ENCODE results near the gene UBQLN3.

Gene UBQLN3

DNA sequence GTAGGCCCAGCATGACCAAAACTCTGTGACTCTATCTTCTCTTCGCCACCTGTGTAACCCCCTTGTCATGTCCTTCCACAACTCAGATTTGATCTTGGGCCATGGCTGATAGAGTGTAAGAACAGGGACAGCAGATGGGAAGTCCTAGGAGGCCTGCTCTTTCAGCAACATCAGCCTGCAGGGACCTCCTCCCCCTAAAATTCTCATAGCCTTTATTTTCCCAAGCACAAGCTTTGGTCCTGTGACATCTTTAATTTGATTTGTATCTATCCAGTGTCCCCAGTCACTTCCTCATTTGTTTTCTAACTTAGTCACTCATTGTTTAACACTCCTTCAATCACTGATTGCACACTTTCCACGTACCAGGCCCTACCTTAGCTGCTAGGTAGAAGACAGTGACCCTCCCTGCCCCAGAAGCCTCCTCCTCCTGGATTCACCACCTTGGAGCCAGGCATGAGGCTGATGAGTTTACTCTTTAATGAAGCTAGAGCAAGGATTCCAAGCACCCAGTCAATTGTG, 5.3 kb downstream of the UBQLN3 start:
- no peak for DNase-seq

- no peak for DNase-seq
These were observed 9.4 kb downstream of the UBQLN3 start for GRCh38 chr11:5500393-5500801.

- no peak for DNase-seq
These were observed 10.1 kb downstream of the UBQLN3 start for GRCh38 chr11:5499671-5500070.

- DNase-seq: no peak
These were observed 20.0 kb downstream of the UBQLN3 start for GRCh38 chr11:5489576-5490357.

GRCh38 chr11:5488798-5489399, 20.9 kb downstream of the UBQLN3 start:
- DNase-seq: no peak

GRCh38 chr11:5488385-5488784, 21.4 kb downstream of the UBQLN3 start, which contains the start of gene OR52D1:
TSS of gene OR52D1 (plus strand) at chr11:5488685. CDS start at chr11:5488707, 22 bp downstream.
- DNase-seq: no peak

DNA sequence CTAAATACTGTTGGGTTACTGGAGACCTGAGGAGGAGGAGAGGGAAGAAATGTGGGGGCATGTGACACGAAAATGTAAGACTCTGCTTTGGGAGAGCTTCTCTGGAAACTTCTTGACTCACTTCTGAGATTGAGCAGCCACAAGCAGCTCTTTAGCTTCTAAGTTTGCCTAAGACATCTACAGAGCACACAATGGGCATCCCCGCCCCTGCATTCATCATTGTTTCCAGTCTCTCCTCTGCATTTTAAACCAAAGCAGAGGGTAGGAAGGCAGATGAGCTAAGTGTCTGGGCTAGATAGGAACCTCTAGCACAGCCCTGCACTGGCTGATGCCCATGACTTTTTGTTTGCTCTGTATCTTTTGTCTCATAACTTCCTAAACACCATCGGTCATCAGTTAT, 23.3 kb downstream of the UBQLN3 start:
- DNase-seq: no peak

DNA sequence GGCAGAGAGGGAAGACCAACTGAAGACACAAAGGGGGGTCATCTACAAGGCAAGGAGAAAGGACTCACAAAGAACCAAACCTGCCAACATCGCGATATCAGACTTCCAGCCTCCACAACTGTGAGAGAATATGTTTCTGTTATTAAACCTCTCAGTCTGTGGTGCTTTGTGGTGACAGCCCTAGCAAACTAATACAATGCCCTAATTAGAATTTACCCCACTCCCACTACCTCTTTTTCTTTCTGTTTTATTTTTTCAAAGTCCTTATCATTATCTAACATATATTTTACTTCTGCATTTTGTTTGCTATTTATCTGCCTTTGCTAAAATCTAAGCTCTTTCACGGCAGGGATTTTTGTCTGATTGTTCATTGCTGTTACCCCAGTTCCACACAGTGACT, 23.8 kb downstream of the UBQLN3 start:
- DNase-seq: no peak

- DNase-seq: peak; percentile 54
These were observed 33.5 kb downstream of the UBQLN3 start for GRCh38 chr11:5476186-5476819.

DNA sequence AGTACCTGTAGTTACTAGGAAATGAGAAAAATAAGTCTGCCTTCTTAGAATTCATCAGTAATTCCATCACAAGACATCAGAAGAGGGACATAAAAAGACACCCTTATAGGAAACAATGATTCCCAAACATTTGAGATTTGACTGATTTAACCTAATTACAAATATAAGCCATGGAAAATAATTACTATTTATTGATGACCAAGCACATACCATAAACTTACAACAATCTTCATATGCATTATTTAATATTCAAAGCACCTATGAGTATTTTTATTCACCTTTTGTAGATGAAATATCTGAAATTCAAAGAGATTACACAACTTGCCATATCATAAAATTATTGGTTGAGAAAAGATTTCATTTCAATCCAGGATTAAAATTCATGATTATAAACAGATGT, 35.8 kb downstream of the UBQLN3 start:
- no peak for DNase-seq

DNA sequence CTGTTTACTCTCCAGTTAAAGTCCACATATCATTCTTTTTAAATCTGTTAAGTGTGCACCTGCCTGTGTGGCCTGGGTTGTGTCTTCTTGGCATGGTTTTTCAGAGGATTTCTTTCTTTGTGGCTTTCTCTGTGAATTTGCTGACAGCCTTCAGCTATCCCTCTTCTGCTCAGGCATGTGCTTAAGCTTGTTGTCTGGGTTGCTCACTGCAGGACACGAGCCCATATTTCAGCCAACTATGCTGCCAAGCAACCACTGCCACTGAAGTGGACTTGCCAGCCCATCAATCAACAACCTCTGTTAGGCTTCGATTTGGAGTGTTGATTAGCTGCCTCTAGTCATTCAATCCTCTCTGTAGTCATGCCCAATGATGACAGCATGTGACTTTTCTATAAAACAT, 42.2 kb downstream of the UBQLN3 start:
- DNase-seq: no peak

GRCh38 chr11:5460983-5461621, 48.7 kb downstream of the UBQLN3 start:
- no peak for DNase-seq
